GM21723 (cell line): ENCODE results near the gene DNAJA4.

Experiments
- ATAC-seq: cut with Tn5 transposase; IDR thresholded peaks from one replicate; pipeline ENCODE4 v1.9.1; 2021; ENCODE audit warnings: mild to moderate bottlenecking, moderate library complexity; ENCODE audit not compliant: unreplicated experiment

Gene DNAJA4

DNA sequence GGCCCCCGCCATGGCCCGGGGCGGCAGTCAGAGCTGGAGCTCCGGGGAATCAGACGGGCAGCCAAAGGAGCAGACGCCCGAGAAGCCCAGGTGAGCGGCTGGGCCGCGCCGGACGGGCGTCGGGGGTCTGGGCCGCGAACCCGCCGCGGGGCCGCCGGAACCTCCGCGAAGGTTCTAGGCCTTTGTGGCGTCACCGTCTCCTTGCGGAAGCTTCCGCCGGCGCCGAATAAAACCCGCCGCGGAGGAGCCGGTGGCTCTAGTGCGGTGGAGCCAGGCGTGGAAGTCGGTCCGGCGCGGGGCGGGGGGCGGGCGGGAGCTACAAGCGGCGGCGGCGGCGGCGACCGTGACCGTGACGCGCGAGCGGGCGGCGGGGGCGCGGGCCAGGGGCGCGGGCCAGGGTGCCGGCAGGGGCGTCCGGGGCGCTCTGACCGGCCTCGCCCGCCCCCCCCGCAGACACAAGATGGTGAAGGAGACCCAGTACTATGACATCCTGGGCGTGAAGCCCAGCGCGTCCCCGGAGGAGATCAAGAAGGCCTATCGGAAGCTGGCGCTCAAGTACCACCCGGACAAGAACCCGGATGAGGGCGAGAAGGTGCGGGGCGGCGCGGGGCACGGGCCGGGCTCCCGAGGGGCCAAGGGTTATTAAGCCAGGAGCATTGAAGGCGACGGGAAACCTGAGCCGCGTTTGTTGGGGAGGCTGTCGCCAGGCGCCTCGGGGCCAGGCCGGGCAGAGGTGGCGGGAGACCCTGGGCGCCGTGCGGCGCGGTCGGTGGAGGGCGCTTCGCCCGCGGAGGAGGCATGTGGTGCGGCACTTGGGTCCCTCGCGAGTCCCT, at the start of gene DNAJA4:
DNAJA4 (plus strand) TSS at position 259 of the 833 bp plus-strand sequence; CDS start at position 461, 202 bp downstream.
- no peak for ATAC-seq

DNA sequence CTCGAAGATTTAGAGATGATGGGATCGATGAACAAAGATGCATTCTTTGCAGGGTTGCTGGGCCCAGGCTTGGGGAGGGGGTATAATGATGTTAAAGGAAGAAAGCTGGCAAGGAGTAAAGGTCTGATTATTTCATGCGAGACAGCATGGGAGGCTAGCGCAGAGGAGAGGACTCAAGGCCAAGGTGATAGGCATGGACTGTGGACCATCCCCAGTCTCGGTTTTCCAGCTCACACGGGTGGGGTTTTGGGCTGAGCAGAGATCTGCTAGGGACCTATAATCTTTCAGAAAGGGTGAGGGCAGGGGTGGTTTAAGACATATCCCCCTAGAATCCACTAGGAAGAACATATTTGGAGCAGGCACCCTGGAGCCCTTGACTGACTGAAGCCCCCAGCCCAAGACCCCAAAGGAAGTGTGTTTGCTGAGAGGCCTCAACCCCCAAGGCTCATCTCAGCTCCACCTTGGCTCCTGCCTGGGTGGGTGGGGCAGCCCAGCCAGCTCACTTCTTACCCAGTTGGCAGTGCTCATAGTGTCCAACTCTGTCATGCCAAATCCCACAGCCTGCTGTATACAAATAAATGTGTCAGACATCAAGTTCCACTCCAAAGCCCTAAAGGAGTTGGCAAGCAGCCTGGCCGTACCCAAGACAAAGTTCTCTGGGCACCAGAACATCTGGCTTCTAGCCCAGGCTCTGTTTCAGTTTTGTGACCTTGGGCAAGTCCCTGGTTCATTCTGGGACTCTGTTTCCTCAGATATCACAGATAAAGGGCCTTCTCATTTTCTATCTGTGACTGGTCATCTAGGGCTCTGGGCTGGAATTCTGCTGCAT, 47.9 kb upstream of the DNAJA4 start:
- no peak for ATAC-seq

DNA sequence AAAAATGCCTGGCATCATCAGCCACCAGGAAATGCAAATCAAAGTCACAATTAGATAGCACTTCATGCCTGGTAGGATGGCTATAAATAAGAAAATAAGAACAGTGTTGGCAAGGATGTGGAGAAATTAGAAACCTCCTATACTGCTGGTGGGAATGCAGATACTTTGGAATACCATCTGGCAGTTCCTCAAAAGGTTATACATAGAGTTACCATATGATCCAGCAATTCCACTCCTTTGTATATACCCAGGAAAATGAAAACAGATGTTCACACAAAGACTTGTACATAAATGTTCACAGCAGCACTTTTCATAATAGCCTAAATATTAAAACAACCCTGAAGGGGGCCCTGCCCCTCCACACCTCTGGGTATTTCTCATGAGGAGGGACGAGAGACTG, 43.6 kb upstream of the DNAJA4 start:
- ATAC-seq: no peak

DNA sequence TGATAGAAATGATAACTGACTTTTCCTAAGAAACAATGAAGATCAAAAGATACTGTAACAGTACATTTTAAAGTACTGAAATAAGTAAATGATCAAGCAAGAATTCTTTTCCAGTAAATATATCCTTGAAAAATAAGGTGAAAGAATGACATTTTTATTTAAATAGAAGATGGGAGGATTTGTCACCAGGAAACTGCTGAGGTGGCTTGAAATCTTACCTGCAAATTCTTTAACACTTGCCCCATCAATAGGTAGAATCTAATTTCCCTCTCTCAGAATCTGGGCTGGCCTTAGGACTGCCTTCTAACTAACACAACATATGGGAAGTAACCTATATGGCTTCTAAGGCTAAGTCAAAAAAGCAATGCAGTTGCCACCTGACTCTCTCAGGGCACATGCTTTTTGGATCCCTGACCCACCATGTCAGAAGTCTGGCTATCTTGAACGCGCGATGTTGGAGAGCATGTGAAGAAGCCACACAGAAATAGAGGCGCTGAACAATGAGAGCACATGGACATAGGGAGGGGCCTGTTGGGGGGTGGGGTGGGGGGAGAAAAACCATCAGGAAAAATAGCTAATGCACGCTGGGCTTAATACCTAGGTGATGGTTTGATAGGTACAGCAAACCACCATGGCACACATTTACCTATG, 41.5 kb upstream of the DNAJA4 start:
- no peak for ATAC-seq

DNA sequence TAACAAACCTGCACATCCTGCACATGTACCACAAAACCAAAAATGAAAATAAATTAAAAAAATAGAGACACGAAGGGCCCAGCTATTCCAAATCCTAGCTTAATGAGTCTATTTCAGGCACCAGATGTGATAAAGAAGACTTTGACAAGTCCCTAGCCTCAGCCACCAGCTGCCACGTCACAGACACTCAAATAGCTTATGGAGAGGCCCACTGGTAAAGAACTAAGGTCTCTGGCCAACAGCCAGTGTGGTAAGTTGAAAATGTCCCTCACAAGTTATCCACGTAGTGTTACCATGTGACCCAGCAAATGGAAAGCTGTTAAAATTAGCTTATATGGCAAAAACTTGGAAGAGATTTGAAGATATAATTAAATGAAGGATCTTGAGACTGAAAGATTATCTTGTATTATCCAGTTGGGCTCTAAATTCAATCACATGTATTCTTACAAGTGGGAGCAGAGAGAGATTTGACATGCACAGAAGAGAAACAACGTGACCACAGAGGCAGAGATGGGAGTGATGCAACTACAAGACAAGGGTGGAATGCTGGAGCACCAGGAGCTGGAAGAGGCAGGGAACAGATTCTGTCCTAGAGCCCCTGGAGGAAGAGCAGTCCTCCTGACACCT, 40.9 kb upstream of the DNAJA4 start:
- no peak for ATAC-seq

DNA sequence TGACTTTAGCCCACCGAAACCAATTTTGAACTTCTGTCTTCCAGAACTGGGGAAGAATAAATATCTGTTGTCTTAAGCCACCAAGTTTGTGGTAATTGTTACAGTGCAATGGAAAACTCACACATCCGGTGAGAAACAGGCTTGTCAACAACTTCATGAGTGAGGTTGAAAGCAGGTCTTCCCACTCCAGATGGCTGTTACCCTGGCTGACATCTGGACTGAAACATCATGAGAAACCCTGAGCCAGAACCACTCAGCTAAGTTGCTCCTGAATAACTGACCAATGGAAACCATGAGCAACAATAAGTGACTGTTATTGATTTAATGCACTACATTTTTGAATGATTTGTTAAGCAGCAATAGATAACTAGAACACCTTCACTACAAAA, 40.3 kb upstream of the DNAJA4 start:
- ATAC-seq: no peak

DNA sequence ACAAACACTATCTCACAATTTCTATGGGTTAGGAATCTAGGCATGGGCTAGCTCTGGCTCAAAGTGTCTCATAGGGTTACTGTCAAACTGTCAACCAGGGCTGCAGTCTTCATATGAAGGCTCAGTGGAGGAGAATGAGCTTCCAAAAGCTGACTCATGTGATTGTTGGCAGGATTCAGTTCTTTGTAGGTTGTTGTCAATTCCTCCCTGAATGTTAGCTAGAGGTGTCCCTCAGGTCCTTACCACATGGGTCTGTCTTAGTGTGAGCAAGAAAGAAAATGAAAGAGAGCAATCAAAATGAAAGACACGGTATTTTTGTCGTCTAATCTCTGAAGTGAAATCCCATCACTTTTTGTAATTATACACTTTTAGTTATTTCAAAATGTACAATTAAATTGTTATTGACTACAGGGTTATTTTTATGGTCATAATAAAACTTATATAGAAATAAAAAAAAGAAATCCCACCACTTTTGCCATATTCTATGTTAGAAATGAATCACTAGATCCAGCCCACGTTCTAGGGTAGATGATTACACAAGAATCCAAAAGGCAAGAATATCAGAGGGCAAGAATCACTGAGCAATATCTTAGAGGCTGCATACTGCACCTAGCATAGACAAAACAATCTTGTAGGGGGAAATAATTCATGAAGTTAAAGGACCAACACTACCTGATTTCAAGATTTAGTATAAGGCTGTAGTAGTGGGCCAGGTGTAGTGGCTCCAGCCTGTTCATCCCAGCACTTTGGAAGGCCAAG, 38.4 kb upstream of the DNAJA4 start:
- no peak for ATAC-seq

DNA sequence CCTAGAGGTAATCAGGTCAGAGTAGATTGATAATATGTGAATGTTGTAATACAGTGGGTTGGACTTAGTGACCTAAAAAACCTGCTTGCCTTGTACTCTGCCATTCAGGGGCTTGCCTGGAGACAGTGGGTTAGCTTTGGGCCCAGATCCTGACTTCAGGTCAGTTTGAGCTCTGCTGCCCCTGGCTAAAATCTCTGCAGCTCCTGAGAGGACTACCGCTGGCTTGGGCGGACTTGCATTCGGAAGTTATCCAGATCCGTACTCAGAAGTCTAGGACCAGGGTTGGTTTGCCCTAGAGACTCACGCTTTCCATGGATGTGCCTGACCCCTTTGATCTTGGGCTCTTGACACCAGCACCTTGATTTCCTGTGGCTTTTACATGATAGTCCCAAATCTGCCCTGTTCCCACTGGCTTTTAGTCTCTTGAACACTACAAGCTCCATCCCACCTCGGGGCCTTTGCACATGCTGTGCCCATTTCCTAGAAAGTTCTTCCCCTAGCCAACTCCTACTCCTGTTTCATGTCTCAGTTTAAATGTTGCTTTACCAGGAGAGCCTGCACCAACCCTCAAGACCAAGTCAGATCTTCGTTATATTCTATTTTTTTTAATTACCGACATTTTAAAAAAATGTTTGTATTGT, 35.9 kb upstream of the DNAJA4 start:
- ATAC-seq: no peak

DNA sequence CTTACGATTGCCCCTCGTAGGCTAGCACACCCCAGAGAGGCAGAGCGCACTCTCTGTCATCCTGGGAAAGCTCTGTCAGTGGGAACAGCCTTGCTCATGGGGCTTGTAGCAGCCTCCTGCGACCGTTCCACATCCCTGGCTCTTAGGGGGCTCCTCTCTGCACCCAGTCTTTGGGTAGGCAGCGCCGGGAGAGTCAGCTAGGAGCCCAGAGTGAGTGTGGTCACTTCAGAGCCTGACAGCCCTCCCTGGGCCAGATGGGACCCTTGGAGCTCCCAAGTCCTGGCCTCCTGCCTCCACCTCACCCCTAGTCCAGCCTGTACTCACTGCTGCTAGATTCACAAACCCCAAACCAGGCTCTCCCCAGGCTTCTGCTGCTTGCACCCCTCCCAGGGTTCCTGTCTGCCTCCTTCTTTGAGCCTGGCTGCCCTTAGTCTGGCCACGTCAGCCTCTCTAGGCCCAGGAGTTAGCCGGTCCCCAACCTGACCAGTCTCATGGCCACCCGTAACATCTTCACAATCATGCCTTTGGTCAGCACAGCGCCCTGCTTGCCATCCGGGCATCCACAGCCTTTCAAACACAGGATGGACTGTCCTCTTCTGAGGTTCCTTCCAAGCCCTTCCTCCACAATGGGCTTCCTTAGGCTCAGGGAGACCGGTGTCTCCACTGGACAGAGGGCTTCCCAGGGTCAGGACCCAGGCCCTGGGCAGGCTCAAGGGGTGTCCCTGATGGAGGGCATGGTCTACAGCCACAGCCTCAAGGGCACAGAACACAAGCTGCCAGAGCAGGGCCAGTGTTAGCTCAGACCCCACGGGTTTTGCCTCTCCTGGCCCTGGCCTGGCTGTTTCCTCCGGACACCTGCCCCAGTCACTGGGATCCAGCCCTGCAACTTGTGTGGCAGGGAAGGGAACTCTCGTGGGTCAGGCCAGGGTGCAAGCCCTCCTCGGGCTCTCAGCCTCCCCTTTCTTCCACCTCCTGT, 34.6 kb upstream of the DNAJA4 start:
- ATAC-seq: no peak

DNA sequence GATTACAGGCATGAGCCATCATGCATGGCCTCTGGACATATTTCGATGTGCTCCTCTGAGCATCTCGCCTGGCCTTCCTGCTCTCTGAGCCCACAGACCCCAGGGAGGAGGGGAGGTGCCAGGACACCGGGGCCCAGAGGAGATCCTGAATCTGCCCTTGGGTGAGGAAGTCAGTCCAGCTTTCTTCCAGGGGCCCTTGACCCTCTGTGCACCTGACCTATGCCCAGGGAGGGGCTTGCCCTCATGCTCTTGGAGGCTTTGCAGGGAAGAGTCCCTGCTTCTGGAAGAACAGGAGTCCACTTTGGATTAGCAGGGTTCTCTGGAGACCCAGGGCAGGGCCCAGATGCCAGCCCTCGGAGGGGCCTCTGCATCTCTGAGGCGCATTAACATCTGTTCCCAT, 31.4 kb upstream of the DNAJA4 start:
- no peak for ATAC-seq

DNA sequence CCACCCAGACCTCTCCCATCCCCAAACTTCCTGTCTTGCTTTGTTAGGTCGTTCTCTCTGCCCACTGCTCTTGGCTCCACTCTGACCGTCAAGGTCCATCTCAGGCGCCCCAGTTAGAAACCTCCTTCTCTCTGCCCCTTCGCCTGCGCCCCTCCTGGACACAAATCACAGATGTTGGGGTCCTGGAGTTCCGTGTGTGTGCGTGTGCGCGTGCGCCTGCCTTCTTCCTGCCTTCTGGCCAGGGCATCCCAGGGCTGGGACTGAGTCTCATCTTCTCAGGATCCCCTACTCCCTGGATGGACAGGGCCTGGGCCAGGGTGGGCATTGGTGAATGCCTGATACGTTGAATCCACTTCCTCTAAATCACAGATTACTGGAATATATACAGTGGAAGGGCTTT, 30.9 kb upstream of the DNAJA4 start:
- ATAC-seq: no peak

DNA sequence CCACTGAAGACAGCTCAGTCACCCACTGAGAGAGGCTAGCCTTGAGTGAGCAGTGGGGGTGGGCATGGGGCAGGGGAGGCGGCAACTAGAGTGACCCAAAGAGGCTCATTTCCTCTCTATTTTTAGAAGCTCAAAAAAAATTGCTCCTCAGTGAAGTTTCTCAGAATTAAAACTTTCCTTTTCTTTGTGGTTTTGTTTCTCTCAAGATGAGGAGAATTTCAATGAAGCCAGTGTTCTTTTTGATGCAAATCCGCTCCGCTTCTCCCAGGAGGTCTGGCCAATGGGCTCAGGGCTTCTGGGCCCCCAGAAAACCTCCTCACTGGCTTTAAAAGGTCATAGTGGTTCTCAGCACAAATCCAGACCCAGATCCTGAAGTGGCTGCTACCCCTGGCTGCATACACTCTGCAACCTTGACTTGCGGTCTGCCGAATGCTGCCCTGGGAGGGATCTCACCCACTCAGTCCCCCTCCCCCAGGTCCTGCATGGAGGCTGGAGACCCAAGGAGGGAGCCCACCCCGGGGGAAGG, 29.8 kb upstream of the DNAJA4 start, which contains the start of gene ACSBG1:
ACSBG1 (minus strand) TSS at position 51 of the 526 bp plus-strand sequence. CDS start 64 bp downstream, outside the sequence.
- no peak for ATAC-seq

DNA sequence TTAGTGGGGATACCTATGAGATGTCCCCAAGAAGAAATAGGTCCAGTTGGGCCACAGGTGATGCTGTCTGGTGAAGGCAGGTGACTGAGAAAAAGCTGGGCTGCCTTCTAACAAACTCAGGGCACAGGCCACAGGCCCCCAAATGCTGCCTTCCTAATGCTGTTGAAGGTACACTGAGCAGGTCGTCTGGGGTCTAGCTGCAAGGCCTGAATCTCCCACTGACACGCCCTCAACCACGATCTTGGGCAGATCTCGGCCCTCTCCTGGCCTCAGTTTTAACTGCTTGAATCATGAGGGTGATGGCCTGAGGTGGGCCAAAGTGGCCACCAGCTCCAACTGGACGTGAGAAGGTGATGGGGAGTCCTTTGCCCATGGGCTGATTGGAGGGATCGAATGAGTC, 27.9 kb upstream of the DNAJA4 start:
- ATAC-seq: no peak

DNA sequence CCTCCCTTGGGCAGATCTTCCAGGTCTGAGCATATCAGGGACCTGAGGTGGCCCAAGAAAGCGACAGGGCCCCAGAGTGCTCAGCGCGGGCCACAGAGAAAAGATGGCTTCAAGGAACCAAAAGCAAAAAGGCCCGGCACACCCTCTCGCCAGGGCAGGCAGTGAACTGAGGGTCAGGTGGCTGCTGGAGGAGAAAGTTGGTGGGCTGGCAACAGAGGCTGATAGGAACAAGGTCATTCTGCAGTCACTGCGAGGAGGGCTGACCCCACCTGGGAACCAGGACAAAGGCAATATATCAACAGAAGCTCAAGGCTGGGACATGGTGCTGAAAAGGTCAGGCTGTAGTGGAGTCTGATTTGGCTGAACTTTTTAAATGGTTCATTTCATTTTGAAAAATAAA, 27.2 kb upstream of the DNAJA4 start:
- no peak for ATAC-seq

DNA sequence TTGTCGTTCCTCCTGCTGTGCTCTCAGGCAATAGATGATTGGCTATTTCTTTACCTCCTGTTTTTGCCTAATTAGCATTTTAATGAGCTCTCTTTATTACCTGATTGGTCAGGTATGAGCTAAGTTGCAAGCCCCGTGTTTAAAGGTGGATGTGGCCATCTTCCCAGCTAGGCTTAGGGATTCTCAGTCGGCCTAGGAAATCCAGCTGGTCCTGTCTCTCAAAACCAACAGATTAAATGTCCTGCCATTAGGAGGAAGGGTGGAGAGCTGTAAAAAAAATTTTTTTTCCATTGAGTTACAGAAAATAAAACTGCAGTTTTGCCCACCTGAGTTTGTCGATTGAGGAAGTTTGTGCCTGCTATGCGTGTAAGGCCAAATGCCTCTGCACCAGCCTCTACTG, 24.6 kb upstream of the DNAJA4 start:
- ATAC-seq: no peak

DNA sequence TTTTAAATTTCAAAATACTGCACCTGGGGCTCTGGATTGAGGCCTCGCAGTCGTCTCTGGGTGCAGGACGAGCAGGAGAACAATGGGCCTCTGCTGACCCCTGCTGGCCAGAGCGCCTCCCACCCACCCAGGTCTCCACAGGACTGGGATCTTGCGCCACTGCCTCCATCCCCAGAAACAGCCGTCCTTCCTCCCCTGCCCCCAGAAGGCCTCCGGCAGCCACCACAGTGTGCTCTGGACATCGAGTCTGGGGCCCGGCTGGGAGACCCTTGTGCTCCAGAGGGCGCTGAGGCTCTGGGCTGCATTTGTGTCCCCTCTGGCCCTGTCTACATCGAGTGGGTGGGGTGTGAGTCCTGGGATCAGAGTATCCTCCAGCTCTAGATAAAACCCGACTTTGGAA, 23.3 kb upstream of the DNAJA4 start:
- no peak for ATAC-seq

DNA sequence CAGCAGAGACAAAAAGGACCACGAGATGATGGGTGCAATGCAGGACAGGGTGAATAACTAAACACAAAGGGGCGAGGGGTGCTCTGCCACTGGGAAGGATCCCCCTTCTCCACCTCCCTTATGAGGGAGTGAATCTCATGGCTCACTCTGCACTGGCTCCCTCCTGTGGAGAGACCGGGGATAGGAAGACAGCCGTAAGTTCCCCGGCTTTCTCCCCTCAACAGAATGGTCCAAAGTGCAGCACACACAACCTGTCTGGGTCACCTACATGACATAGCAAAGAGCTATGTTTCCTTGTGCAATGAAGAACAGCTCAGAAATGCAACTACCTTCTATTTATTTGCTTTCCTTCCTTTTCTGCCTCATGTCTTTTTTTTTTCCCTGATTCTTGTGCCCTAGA, 22.2 kb upstream of the DNAJA4 start:
- ATAC-seq: no peak

DNA sequence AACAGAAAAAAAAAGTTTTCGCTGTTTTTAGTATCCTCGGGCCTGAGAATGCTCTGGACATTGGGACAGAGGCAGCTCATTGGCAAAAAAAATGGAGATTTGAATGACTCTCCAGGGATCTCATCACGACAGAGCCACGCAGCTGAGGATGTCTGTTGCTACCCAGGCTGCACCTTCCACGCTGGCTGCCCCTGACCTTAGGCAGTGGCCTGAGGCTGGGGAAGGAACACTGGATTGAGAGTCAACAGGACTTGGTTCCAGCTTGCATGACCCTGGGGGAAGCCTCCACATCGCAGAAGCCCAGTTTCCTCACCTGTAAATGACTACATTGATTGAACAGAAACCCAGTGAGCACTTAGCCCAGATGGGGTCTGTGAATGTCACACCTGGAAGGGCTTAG, 21.3 kb upstream of the DNAJA4 start:
- ATAC-seq: no peak
